ENCODE measurements around the gene SFRP4. TPM values are rescaled to one million over a fixed set of nuclear protein-coding genes. Genes with fewer than 3 reads are reported as not detected.

Gene SFRP4
- total RNA-seq, 1 donor from 2014 or later = 0.39 TPM

DNA sequence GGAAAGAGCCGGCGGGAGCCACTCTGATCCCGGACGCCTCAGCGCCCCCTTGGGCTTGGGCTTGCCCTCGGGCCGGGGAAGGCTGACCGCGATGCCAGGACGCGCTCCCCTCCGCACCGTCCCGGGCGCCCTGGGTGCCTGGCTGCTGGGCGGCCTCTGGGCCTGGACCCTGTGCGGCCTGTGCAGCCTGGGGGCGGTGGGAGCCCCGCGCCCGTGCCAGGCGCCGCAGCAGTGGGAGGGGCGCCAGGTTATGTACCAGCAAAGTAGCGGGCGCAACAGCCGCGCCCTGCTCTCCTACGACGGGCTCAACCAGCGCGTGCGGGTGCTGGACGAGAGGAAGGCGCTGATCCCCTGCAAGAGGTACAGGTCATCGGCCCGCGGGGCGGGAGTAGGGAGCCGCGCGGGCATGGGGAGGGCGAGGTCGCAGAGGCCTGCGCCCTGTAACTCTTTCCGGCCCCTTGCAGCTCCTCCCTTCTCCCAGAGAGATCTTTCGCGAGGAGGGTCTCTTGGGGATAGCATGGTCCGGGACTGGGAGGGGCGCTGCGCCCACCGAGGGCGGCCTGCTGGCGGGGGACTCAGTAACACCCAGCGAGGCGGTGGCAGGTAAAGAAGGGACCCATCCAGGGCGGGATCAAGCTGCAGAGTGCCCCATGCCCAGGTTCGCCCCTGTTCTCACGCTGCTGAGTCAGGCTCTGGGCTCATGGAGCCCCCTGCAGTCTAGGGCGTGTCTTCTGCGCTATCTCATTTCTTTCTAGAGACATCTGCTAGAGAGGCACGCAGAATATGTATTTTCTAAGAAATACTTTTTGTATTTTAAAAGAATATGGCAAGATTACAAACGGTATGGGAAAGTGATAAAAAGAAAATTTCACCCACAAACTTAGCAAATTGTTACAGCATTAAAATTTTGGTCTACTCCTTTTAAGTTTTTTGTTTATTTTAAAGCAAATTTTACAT is 4.5 kb upstream of the SFRP4 start:
- peak overlapping the region; percentile 44 for H3K27ac Mint-ChIP-seq (ENCODE audit: unreplicated experiment)
- H3K9me3 ChIP-seq (ENCODE audit: insufficient read depth, low read depth, low read length) = no peaks in the 10 kb centered on the region
- H3K27ac ChIP-seq (ENCODE audit: low read depth, low read length) = peak overlapping the region; percentile 61
- H2AFZ ChIP-seq (ENCODE audit: low read depth, low read length) = peak overlapping the region; percentile 84
- no peaks in the 10 kb centered on the region for H4K20me1 ChIP-seq (ENCODE audit: insufficient read depth, low read length)
- TF ChIP-seq, protein P1, sequence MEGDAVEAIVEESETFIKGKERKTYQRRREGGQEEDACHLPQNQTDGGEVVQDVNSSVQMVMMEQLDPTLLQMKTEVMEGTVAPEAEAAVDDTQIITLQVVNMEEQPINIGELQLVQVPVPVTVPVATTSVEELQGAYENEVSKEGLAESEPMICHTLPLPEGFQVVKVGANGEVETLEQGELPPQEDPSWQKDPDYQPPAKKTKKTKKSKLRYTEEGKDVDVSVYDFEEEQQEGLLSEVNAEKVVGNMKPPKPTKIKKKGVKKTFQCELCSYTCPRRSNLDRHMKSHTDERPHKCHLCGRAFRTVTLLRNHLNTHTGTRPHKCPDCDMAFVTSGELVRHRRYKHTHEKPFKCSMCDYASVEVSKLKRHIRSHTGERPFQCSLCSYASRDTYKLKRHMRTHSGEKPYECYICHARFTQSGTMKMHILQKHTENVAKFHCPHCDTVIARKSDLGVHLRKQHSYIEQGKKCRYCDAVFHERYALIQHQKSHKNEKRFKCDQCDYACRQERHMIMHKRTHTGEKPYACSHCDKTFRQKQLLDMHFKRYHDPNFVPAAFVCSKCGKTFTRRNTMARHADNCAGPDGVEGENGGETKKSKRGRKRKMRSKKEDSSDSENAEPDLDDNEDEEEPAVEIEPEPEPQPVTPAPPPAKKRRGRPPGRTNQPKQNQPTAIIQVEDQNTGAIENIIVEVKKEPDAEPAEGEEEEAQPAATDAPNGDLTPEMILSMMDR (IDR thresholded peaks at IDR 0.05; ENCODE audit: insufficient read depth, low read depth, low read length) = no peak
- no peak for TF ChIP-seq EZH2 (IDR thresholded peaks at IDR 0.05; ENCODE audit: insufficient read depth, low read length)
- peaks cover 6% of the 10 kb centered on the region for H3K9me3 Mint-ChIP-seq (ENCODE audit: unreplicated experiment)
- H3K36me3 ChIP-seq (ENCODE audit: insufficient read depth, low read length) = no peaks in the 10 kb centered on the region
- H3K9ac ChIP-seq (ENCODE audit: low read length) = peak overlapping the region; percentile 84
- H3K79me2 ChIP-seq (ENCODE audit: insufficient read depth, low read length) = peaks cover 23% of the 10 kb centered on the region
- DNase-seq (ENCODE audit: low read depth) (peak; percentile 38), FAIRE-seq (no peak)
- H3K36me3 Mint-ChIP-seq (ENCODE audit: low read depth, unreplicated experiment) = peaks cover 2% of the 10 kb centered on the region
- H3K4me1 ChIP-seq (ENCODE audit: insufficient read depth, low read length) = peaks cover 17% of the 10 kb centered on the region
- peak overlapping the region; percentile 66 for H3K4me3 ChIP-seq (ENCODE audit: insufficient read depth, low read depth, low read length)
- peaks cover 4% of the 10 kb centered on the region for H3K4me1 Mint-ChIP-seq (ENCODE audit: low read depth, unreplicated experiment)
- peak overlapping the region; percentile 93 for H3K4me2 ChIP-seq (ENCODE audit: low read length)
- peaks cover 17% of the 10 kb centered on the region for H3K27me3 ChIP-seq (ENCODE audit: insufficient read depth, low read length)
- peak overlapping the region; percentile 93 for H3K4me3 Mint-ChIP-seq (ENCODE audit: unreplicated experiment)
- H3K27me3 Mint-ChIP-seq (ENCODE audit: low read depth, unreplicated experiment) = peaks cover 29% of the 10 kb centered on the region

DNA sequence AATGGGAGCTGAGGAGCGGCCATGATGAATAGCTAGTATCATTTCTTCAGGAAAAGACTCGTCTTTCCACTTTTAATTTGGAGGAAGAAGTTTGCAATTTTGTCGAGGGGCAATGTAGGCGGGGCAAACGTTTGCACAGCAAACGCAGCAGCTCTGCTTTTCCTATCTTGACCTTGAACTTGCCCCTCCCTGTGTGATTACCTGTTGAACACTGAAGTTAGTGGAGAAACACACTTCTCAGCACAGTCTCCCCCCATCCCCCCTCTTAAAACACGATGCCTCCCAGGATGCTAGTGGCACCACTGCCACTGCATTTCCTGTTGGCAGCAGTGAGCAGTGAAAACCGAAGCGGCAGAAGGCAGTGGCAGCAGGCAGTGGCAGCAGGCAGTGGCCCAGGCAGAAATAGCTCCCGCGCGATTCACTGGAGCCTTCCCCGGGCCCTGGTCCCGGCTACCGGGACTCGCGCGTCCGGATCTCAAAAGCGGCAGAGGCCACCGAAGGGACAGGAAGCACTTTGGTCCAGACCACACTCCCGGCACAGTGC is 3.8 kb upstream of the SFRP4 start, which contains the start of gene EPDR1:
Gene EPDR1 (plus strand): TSS at position 336 of the 544 bp plus-strand sequence. CDS start 300 bp downstream, outside the sequence.
- Histone ChIP-seq H3K4me2 (ENCODE audit: low read length) (peak within 1 kb of the TSS; percentile 93), H3K9ac (ENCODE audit: low read length) (peak within 1 kb of the TSS; percentile 84), H3K27ac (ENCODE audit: low read depth, low read length) (peak within 1 kb of the TSS; percentile 61), H2AFZ (ENCODE audit: low read depth, low read length) (peak within 1 kb of the TSS; percentile 84), H3K4me1 (ENCODE audit: insufficient read depth, low read length) (peaks cover 25% of the 10 kb centered on the region), H4K20me1 (ENCODE audit: insufficient read depth, low read length) (no peaks in the 10 kb centered on the region), H3K36me3 (ENCODE audit: insufficient read depth, low read length) (no peaks in the 10 kb centered on the region), H3K79me2 (ENCODE audit: insufficient read depth, low read length) (peaks cover 23% of the 10 kb centered on the region), H3K9me3 (ENCODE audit: insufficient read depth, low read depth, low read length) (no peaks in the 10 kb centered on the region), H3K4me3 (ENCODE audit: insufficient read depth, low read depth, low read length) (peak within 1 kb of the TSS; percentile 66), H3K27me3 (ENCODE audit: insufficient read depth, low read length) (peaks cover 17% of the 10 kb centered on the region)
- peak within 1 kb of the TSS; percentile 93 for H3K4me3 Mint-ChIP-seq (ENCODE audit: unreplicated experiment)
- DNase-seq (ENCODE audit: low read depth) = peak; percentile 18
- H3K4me1 Mint-ChIP-seq (ENCODE audit: low read depth, unreplicated experiment) = peaks cover 4% of the 10 kb centered on the region
- H3K27me3 Mint-ChIP-seq (ENCODE audit: low read depth, unreplicated experiment) = peaks cover 35% of the 10 kb centered on the region
- no peak for FAIRE-seq
- H3K27ac Mint-ChIP-seq (ENCODE audit: unreplicated experiment) = peak within 1 kb of the TSS; percentile 66
- H3K9me3 Mint-ChIP-seq (ENCODE audit: unreplicated experiment) = peaks cover 4% of the 10 kb centered on the region
- H3K36me3 Mint-ChIP-seq (ENCODE audit: low read depth, unreplicated experiment) = peaks cover 2% of the 10 kb centered on the region
- TF ChIP-seq, protein P1 (IDR thresholded peaks at IDR 0.05; ENCODE audit: insufficient read depth, low read depth, low read length) = peak; percentile 13
- TF ChIP-seq EZH2 (IDR thresholded peaks at IDR 0.05; ENCODE audit: insufficient read depth, low read length) = no peak
